RWPE1 (cell line): ENCODE data around the gene ADK.
"Not testable (repeated sequence)": the region's sequence is repeated elsewhere in the genome, so short reads cannot be mapped to it uniquely, and the experiment has no call there.

ENCODE experiments used
- CTCF ChIA-PET: fragments of 350-600 bp; sonication (Branson Sonifier 250); formaldehyde crosslinking; extraction: SDS; loops from one replicate; lab custom pipeline; 2021; lab: Yijun Ruan, JAX
- POLR2A ChIA-PET: fragments of 400-600 bp; formaldehyde crosslinking; extraction: SDS; loops from one replicate; lab custom pipeline; 2020; ENCODE audit warnings: antibody characterized with exemption; ENCODE audit not compliant: low non-redundant PET; lab: Yijun Ruan, JAX
- DNase-seq: peaks from one replicate; pipeline ENCODE4 v3.0.0; 2012; ENCODE audit warnings: low spot score
- H3K27ac ChIP-seq: fragments of 450-650 bp; 2 replicates; pipeline ENCODE4 v1.5.1; 2017
- TF ChIP-seq, protein P1 (sequence below): fragments of 450-650 bp; conservative IDR thresholded peaks from 2 replicates; pipeline ENCODE4 v1.5.1; 2017; ENCODE audit warnings: low read depth, mild to moderate bottlenecking

Gene ADK

DNA sequence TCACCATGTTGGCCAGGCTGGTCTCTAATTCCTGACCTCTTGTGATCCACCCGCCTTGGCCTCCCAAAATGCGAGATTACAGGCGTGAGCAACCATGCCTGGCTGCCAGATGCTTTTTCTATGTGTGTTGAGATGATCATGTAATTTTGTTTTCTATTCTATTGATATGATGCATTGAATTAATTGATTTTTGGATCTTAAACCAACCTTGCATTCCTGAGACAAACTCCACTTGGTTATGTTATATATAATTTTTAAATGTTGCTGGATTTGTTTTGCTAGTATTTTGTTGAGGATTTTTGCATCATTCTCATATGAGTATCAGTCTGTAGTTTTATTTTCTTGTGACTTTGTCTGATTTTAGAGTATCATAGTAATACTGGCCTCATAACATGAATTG, 192.8 kb downstream of the ADK start:
- ChIA-PET POLR2A (no interaction called here), CTCF (no interaction called here)
- TF ChIP-seq, protein P1, sequence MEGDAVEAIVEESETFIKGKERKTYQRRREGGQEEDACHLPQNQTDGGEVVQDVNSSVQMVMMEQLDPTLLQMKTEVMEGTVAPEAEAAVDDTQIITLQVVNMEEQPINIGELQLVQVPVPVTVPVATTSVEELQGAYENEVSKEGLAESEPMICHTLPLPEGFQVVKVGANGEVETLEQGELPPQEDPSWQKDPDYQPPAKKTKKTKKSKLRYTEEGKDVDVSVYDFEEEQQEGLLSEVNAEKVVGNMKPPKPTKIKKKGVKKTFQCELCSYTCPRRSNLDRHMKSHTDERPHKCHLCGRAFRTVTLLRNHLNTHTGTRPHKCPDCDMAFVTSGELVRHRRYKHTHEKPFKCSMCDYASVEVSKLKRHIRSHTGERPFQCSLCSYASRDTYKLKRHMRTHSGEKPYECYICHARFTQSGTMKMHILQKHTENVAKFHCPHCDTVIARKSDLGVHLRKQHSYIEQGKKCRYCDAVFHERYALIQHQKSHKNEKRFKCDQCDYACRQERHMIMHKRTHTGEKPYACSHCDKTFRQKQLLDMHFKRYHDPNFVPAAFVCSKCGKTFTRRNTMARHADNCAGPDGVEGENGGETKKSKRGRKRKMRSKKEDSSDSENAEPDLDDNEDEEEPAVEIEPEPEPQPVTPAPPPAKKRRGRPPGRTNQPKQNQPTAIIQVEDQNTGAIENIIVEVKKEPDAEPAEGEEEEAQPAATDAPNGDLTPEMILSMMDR: no peak
- DNase-seq: no peak
- no peak overlapping the region for H3K27ac ChIP-seq

DNA sequence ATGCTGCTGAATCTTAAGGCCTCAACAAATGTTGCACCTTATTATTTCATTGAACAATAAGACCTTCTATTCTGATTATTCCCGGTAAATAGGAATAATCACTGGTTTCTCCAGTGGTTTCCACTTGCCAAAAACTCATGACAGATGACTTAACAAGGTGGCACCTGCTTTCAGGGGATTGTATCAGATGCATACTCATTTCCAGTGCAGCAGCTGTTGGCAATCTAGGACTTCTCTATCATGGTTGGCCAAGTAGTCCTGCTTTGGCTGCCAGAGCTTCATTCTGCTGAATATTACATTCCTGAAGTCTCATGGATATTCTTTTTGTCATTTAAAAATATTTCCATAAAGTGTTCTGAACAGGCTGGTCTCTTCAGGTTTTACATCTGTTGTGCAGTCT, 193.3 kb downstream of the ADK start:
- CTCF ChIA-PET: no interaction called here
- H3K27ac ChIP-seq: no peak overlapping the region
- POLR2A ChIA-PET: no interaction called here
- no peak for DNase-seq
- TF ChIP-seq, protein P1: no peak

DNA sequence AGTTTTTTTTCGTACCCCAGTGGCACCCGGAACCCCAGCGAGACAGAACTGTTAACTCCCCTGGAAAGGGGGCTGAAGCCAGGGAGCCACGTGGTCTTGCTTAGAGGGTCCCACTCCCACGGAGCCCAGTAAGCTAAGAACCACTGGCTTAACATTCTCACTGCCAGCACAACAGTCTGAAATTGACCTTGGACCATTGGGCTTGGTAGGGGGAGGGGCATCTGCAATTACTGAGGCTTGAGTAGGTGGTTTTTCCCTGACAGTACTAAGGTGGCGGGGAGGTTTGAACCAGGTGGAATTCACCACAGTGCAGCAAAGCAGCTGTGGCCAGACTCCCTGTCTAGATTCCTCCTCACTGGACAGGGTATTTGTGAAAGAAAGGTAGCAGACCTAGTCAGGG, 196.5 kb downstream of the ADK start:
- TF ChIP-seq, protein P1: no peak

DNA sequence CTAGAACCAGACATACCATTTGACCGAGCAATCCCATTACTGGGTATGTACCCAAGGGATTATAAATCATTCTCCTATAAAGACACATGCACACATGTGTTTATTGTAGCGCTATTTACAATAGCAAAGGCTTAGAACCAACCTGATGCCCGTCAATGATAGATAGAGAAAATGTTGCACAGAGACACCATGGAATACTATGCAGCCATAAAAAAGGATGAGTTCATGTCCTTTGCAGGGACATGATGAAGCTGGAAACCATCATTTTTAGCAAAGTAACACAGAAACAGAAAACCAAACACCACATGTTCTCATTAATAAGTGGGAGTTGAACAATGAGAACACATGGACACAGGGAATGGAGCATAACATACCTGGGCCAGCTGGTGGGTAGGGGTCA, 202.0 kb downstream of the ADK start:
- DNase-seq, CTCF ChIA-PET, POLR2A ChIA-PET, H3K27ac ChIP-seq: not testable (repeated sequence)

More for the DNA sequence above, 196.5 kb downstream of the ADK start:
- CTCF ChIA-PET: interaction anchor here (0.6 kb wide), 1 partner anchor 324 kb away, joined by 3 read pairs; no protein-coding TSS in a partner anchor
- no peak overlapping the region for H3K27ac ChIP-seq
- no peak for DNase-seq
- POLR2A ChIA-PET: no interaction called here

DNA sequence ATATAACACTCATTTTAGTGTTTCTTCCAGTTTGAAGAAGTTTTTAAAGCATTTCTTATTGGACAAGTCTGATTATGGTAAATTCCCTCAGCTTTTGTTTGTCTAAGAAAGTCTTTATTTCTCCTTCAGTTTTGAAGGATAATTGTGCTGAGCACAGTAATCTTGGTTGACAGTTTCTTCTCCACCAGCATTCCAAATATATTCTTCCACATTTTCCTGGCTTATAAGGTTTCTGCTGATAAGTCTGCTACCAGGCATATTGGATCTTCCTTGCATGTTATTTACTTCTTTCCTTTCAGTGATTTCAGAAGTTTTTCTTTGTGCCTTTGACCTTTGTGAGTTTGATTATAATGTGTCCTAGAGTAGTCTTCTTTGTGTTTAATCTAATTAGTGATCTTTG, 210.7 kb downstream of the ADK start:
- TF ChIP-seq, protein P1: no peak
- CTCF ChIA-PET: no interaction called here
- no peak for DNase-seq
- no peak overlapping the region for H3K27ac ChIP-seq
- POLR2A ChIA-PET: no interaction called here

DNA sequence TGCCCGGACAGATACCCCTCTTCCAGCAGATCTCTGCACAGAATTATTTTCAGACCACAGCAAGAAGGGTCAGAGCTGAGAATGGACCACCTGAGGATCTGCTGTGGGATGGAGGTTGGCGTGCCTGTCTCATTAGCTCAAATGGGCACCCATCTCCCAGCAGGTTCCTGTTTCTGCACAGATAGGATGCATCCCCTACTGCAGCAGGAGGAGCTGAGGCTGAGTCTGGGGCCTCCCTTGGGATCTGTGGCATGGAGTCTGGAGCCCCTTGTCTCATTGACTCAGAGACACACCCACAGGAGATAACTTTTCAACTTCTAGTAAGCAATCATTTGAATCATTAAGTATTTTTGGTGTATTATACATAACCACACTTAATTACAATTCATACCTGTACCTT, 212.7 kb downstream of the ADK start:
- no peak overlapping the region for H3K27ac ChIP-seq
- CTCF ChIA-PET: no interaction called here
- DNase-seq: no peak
- POLR2A ChIA-PET: no interaction called here
- TF ChIP-seq, protein P1: no peak

DNA sequence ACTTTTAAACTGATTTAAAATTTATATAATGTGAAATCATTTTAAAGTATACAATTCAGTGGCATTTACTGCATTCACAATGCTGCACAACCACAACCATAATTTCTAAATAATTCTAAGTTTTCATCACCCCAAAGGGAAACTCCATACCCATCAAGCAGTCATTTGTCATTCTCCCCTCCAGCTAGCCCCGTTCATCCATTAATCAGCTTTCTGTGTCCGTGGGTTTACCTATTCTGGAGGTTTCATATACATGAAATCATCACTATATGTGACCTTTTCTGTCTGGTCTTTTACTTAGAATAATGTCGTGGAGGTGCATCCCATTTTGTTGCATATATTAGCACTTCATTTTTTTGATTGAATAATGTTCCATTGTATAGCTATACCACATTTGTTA, 214.1 kb downstream of the ADK start:
- ChIA-PET POLR2A (no interaction called here), CTCF (interaction anchor here (0.5 to 0.6 kb wide), 4 partner anchors 40 to 1333 kb away, joined by 3 to 5 read pairs (median 4); no protein-coding TSS in a partner anchor)
- TF ChIP-seq, protein P1: no peak
- no peak overlapping the region for H3K27ac ChIP-seq
- no peak for DNase-seq
